GM21717 (cell line): ENCODE results near the gene OR8J3.
"Not testable (repeated sequence)": the region's sequence is repeated elsewhere in the genome, so short reads cannot be mapped to it uniquely, and the experiment has no call there.

Experiments used
- ATAC-seq: cut with Tn5 transposase; IDR thresholded peaks from one replicate; pipeline ENCODE4 v1.9.1; 2021; ENCODE audit warnings: mild to moderate bottlenecking, moderate library complexity; ENCODE audit not compliant: unreplicated experiment

Gene OR8J3, protein sequence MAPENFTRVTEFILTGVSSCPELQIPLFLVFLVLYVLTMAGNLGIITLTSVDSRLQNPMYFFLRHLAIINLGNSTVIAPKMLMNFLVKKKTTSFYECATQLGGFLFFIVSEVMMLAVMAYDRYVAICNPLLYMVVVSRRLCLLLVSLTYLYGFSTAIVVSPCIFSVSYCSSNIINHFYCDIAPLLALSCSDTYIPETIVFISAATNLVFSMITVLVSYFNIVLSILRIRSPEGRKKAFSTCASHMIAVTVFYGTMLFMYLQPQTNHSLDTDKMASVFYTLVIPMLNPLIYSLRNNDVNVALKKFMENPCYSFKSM

DNA sequence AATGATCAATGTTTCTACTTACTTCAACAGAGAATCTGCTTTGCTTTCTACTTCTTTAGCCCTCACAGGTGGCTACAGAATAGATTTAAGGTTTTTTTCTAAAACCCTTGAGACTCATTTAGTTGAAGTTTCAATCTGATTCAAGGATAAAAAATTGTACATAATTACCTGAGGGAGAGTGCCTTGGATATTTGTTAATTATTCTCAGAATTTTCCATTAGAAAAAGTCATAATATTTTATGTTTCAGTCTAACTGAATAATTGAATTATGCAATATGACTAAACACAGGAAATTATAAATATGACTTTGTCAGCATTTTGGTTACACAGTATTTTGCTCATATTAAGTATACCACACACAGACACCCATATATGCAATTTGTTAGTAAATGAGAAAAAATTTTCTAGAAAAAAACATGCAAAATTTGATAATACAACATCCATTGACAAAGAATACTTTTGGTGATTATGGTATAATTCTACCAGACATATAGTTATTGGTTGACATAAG, at the start of gene OR8J3:
Gene OR8J3 (minus strand): TSS at position 51 of the 511 bp plus-strand sequence. CDS start 2,483 bp downstream, outside the sequence.
- ATAC-seq = no peak

DNA sequence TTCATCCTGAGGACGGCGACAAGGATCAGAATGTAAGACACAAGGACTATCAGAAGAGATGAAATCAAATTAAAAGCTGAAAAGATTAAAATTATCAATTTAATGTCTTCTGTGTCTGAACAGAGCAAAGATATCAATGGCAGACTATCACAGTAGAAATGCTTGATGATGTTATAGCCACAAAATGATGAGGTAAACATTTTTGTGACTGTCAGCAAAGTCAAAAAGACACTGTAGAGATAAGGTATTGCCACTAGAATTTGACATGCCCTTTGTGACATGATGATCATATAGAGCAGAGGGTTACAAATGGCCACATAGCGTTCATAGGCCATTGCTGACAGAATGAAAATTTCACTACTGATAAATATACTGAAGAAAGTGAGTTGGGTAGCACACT, 48.6 kb upstream of the OR8J3 start:
- no peak for ATAC-seq

DNA sequence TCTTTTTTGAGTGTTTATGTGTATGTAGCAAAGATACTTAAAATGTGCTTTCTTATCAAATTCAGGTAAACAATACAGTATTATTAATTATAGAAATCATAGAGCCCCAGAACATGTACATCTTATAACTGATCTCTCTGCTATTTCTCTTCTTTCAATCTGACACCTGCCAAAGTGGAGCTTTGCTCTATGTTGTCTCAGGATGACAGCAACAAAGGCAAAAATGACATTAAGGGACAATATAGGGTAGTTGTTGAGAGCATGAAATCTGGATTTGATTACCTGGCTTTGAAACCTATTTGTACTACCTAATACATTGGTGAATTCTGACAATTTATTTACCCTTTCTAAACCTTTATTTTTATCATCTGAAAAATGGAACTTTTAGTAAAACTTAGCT, 43.5 kb upstream of the OR8J3 start:
- ATAC-seq = no peak

DNA sequence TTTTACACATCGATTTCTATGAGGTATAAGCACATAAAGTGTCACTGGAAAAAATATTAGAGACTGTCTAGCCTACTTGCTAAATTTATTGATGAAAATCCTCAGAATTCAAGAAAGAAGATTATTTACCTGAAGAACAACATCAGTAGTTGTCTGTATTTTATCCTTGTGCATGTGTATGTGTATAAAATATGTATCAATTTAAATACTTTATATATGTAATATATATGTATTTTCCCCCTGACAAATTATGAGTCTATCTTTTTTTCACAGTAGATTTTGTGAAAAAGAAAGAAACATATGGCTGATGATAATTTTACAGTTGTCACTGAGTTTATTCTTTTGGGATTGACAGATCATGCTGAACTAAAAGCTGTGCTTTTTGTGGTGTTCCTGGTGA, 36.3 kb upstream of the OR8J3 start, which contains the start of gene OR5J2:
Gene OR5J2 (plus strand): TSS at position 301 of the 400 bp plus-strand sequence. CDS start 0 bp downstream, at position 301.
- no peak for ATAC-seq

DNA sequence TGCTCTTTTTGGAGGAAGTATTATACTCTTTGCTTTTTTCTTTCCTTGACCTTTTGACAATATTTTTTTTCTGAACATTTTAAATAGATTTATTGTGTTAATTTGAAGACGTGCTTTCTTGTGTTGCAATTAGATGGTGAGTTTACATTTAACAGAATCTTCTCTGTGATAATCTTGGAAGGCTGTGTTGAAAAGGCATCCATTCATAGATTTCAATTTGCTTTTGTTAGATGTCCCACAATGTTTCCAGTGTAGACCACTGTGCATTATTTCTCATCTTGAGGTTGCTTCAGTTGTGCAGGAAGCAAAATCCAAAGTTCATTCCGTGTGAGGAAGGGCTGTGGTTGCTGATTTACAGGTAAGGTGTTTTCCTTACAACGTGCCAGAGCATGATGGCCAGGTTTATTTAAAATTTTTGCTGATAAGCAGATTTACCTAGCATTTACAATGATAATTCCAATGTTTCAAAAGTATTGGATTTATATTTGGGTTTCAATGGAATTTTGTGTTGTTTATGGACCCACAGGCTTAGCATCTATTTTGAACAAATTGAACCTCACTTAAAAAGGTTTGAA, 32.3 kb upstream of the OR8J3 start:
- no peak for ATAC-seq

DNA sequence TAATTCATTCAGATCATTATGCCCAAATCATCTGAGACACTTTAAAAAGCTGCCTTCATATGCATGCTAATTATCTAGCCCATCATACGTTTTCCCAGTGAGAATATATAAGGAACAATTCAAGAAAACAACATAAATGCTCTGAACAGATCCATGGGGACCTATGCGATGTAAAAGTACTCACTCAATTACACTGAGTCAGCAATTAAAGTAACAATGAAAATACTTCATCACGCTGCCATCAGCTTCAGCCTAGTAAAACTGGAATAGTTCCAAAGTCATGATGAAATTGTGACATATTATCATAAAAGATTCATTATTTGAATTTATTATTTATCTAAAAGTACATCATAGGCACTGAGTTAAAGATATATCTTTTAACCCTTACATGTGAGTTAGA, 23.8 kb upstream of the OR8J3 start:
- ATAC-seq = no peak

DNA sequence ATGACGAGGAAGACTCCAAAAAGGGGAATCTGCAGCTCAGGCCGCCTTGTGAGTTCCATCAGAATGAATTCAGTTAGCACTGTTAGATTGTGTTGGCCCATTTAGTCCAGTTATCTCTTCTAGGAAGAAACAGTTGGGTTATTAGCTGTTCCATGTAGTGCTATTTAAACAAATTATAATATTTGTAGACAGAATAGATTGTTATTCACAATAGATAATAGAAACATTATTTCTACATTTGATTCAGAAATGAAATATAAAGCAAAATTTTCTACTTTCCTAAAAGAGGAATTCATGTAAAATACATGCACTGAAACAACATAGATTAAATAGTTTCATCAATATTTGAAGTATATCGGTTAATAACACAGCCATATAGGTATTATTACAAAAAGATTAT, 20.2 kb upstream of the OR8J3 start, which contains the start of gene OR8K5:
Gene OR8K5 (minus strand): TSS at position 101 of the 400 bp plus-strand sequence. CDS start 0 bp downstream, at position 101.
- ATAC-seq = no peak

DNA sequence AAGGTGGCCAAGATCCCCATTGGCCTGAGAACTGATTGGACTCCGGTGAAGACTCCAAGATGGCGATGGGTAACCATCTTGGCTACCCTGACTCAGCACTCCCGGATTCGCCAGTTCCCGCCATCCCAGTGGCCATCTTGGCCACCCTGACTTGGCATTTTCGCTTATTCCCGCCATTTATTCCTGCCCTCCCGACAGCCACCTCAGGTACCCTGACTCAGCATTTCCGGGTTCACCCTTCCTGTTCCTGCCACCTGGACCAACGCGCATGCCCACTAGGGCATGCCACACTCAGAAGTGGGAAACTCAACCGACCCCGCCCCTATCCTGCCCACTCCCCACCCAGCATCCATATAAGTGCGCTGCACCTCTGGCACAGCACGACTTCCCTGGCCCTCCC, 12.3 kb upstream of the OR8J3 start:
- ATAC-seq = no peak

DNA sequence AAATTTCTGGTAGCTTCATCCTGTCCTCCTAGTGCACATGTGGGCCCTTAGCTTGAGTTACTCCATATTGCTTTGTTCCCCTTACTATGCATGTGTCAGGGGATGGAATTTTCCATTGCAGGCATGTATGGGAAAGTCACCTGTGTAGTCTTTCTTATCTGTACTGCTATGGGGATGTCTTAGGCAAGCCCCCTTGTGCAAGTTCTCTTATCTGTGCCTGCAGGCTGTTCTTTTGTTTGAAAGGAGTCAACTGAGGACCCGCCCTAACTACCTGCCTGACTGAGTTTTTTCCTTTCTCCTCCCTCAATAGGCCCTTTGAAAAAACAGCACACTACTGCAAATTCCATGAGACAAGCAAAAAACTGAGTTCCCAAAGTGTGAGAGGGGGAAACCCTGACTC, 11.4 kb upstream of the OR8J3 start:
- ATAC-seq = no peak

DNA sequence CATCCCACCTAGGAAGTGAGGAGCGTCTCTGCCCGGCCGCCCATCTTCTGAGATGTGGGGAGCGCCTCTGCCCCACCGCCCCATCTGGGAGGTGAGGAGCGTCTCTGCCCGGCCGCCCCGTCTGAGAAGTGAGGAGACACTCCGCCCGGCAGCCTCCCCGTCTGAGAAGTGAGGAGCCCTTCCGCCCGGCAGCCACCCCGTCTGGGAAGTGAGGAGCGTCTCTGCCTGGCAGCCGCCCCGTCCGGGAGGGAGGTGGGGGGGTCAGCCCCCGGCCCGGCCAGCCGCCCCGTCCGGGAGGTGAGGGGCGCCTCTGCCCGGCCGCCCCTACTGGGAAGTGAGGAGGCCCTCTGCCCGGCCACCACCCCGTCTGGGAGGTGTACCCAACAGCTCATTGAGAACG, 3.7 kb upstream of the OR8J3 start:
- ATAC-seq = not testable (repeated sequence)

DNA sequence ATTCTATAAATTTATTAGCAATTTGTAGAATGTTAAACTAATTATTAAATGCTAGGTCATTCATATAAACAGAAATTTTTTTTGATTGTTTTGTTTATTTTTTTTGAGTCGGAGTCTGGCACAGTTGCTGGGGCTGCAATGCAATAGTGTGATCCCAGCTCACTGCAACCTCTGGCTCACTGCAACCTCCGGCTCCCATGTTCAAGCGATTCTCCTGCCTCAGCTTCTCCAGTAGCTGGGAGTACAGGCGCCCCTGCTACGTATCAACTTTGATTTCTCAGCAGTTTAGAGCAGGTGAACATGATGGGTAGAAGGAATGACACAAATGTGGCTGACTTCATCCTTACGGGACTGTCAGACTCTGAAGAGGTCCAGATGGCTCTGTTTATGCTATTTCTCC, 17.9 kb downstream of the OR8J3 start, which contains the start of gene OR8H3:
Gene OR8H3 (plus strand): TSS at position 301 of the 400 bp plus-strand sequence. CDS start 0 bp downstream, at position 301.
- ATAC-seq = no peak

DNA sequence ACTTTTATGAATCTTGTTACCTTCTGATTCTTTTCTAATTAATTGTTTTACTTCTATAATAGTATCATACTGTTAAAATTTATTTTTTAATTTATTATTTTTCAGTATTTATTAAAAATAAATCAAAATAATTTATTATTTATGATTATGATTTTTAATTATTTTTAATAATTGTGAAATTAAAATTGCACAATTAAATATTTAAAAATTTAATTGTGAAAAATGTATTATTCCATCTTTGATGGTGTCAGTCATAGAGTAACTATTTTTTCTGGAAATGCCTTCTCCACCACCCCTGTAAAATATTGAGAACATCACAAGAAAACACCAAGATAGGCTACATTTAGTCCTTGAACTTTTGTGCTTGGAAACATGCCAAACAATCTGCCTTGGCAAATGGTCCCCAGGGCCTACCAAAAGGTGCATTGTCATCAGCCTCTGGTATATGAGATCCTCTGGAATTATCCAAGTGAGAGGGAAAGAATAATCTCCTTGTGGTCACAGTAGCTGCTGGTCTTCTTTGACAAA, 36.7 kb downstream of the OR8J3 start, which contains the start of gene OR8H2:
Gene OR8H2 (plus strand): TSS at position 478 of the 528 bp plus-strand sequence. CDS start 1,356 bp downstream, outside the sequence.
- no peak for ATAC-seq

DNA sequence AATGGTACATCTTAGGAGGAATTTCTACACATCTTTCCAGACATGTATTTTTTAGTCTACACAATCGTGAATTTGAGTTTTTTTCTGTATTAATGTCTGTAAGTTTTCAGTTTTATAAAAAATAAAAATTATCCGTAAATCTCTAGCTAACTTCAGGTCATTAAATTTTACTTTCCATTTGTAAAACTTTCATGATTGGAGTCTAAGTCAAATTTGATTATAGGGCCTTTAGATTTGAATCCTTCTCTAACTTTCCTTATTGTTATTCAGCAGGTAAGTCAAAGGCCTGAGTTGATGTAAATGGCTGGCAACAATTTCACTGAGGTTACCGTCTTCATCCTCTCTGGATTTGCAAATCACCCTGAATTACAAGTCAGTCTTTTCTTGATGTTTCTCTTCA, 47.0 kb downstream of the OR8J3 start, which contains the start of gene OR8I2:
Gene OR8I2 (plus strand): TSS at position 301 of the 400 bp plus-strand sequence. CDS start 0 bp downstream, at position 301.
- ATAC-seq = no peak

DNA sequence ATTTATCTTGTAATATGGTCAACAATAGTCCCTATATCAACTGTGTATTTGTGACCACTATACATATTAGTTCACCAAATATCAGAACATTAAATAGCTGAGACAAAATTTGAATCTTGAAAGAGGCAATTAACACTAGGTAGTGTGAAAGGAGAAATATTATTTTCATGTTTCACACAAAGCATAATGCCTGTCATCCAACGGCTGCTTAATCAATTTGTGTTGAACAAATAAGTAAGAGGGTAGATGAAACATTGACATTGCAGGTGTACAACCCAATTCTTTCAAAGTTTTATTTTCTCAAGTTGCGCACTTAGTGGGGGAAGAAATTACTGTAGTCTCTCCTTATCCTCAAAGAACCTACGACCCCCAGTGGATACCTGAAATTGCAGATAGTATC, 50.3 kb downstream of the OR8J3 start:
- no peak for ATAC-seq
